GM08714 (cell line): ENCODE measurements around the gene GRK6.

ENCODE experiments used
- H3K4me3 ChIP-seq: fragments of 200-500 bp; sonication (Bioruptor generic); 2 replicates; pipeline ENCODE4 v1.5.1; 2014; ENCODE audit warnings: mild to moderate bottlenecking, low read length, inconsistent platforms
- ZNF274 ChIP-seq: IDR thresholded peaks from 2 replicates; pipeline ENCODE4 v1.6.1; 2012; ENCODE audit warnings: mild to moderate bottlenecking, low read depth, low read length

Gene GRK6

GRCh38 chr5:177455036-177455660, 28.7 kb downstream of the GRK6 start:
- TF ChIP-seq ZNF274 = no peak
- peak overlapping the region; percentile 74; the same call in 1 of the 2 replicates for H3K4me3 ChIP-seq

GRCh38 chr5:177455661-177456590, 29.4 kb downstream of the GRK6 start:
- no peak for TF ChIP-seq ZNF274
- peak overlapping the region; percentile 74; the same call in 1 of the 2 replicates for H3K4me3 ChIP-seq

DNA sequence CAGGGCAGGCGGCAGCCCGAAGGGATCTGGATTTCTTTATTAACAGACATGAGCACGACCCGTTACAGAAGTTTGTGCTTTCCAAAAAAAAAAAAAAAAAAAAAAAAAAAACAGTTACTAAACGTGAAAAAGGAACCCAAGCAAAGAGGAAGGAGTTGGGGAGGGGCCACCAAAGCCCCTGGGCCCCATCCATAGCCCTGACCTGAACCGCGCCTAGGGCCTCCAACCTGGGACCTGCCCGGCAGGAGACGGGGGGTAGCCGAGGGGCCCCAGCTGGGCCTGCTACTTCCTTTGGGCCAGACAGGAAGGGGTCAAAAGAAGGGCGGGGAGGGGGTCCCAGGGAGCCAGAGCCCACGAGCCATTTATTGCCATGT, 30.1 kb downstream of the GRK6 start:
- TF ChIP-seq ZNF274 = no peak
- H3K4me3 ChIP-seq = no peak overlapping the region

DNA sequence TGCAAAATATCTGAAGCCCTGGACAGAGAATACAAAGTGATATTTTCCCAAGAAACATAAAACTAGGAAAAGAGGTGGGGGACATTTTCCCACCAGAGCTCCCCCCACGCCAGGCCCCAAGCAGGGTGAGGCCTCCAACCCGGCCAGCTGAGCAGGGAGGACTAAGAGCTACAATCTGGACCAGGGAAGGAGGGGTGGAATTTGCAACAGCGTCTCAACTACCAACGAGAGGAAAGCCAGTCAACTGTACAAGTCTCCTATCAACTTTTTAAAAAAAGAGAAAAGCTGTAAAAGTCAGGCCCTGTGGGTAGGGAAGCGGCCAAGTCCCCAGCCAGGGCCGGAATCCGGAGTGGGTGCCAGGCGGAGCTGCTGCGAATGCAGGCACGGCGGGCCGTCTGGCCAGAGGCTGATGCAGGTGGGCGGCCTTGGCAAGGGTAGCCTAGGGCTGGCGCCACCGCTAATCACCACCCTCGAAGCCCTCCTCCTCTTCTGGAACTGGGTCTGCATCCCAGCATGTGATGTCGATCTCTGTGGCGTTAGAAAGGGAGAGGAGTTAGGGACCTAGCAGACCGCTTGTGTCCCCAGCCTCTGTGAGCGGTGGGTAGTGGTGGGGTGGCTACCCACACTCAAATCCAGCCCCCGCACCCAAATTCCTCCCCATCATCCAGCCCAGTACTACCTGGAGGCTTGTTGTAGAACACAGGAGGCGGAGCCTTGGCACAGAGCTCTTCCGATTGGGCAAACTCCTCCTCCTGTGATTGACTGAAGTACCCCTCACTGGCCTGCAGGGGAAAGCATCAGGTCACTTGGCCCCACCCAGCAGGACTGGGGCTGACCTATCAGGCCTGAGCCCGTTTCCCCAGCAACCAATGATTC, 30.7 kb downstream of the GRK6 start:
- TF ChIP-seq ZNF274 = no peak
- no peak overlapping the region for H3K4me3 ChIP-seq

- H3K4me3 ChIP-seq = no peak overlapping the region
- no peak for TF ChIP-seq ZNF274
Observed at GRCh38 chr5:177457852-177458681, 31.6 kb downstream of the GRK6 start.

GRCh38 chr5:177458912-177459350, 32.5 kb downstream of the GRK6 start:
- no peak for TF ChIP-seq ZNF274
- no peak overlapping the region for H3K4me3 ChIP-seq

GRCh38 chr5:177459357-177459756, 32.9 kb downstream of the GRK6 start:
- no peak overlapping the region for H3K4me3 ChIP-seq
- no peak for TF ChIP-seq ZNF274

DNA sequence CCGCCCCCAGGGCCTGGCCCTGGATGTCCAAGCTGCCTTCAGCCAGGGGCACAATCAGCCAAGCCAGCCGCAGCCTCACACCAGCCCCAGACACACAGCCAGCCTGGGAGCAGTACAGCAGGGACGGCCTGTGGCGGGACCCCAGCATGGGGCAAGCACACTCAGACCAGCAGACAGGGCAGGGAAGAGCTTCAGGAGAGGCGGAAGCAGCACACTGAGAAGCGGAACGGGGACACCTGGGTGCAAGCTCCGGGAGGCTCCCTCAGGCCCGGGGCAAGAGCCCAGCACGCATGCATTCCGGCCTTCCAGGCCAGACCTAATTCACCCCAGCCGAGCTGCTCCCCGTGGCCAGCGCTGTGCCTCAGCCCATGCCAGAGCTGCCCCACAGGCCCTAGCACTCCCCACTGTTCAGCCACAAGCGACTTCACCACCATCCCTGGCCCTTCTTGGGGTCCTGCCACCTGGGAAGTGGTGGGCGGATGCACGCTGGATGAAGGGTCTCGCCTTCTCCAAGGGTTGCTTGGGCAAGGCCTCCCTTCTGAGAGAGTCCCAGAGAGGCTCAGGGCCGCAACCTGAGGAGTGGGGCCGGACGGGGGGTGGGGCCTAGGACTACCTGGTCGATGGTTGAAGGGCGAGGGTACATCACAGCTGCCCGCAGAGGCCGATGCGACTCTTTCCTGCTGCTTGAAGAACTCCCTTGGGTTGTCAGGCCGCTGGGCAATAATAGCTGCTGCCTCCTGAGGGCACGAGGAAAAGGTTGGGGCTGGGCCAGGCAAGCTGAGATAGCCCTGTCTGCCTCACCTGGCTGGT, 33.5 kb downstream of the GRK6 start:
- H3K4me3 ChIP-seq = no peak overlapping the region
- TF ChIP-seq ZNF274 = no peak

- no peak overlapping the region for H3K4me3 ChIP-seq
- TF ChIP-seq ZNF274 = no peak
Observed at GRCh38 chr5:177462021-177462670, 35.7 kb downstream of the GRK6 start.

GRCh38 chr5:177465044-177465443, 38.6 kb downstream of the GRK6 start:
- no peak for TF ChIP-seq ZNF274
- no peak overlapping the region for H3K4me3 ChIP-seq

DNA sequence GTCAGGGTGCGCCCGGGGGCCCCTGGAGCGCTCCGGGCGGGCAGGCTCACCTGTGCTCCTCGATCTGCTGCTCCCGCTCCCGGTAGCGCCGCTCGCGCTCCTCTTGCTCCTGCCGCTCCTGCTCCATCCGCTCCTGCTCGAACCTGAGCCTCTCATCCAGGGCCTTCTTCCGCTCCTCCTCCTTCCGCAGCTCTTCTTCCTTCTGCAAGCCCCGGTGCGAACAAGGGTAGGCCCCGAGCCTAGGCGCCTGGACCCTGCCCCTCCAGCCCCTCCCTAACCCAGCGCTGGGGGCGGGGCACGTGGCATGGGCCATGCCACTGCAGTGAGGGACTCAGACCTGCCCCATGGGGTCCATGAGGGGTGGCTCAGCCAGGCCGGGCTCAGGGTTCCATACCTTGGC, 40.4 kb downstream of the GRK6 start:
- no peak overlapping the region for H3K4me3 ChIP-seq
- TF ChIP-seq ZNF274 = no peak

DNA sequence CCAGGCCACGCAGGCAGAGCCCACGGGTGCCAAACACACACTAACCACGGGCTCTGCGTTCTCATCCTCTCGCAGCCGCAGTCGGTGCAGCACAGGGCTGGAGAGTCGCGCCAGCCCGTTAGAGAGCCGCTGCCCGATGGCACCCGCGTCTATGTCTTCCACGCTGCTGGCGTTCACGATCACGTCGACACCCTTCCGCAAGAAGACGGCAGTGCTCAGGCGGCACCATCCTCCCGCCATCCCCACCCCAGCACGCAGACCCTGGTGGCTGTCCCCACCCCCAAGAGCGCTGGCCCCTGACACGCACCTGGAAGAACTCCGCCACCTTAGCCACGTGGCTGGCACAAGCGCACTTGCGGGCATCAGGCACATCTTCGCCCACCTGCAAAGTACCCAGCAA, 41.0 kb downstream of the GRK6 start:
- TF ChIP-seq ZNF274 = no peak
- no peak overlapping the region for H3K4me3 ChIP-seq
